ENCODE measurements around the gene OR2B3.
"Not testable (repeated sequence)": the region's sequence is repeated elsewhere in the genome, so short reads cannot be mapped to it uniquely, and the experiment has no call there.

Gene OR2B3, protein sequence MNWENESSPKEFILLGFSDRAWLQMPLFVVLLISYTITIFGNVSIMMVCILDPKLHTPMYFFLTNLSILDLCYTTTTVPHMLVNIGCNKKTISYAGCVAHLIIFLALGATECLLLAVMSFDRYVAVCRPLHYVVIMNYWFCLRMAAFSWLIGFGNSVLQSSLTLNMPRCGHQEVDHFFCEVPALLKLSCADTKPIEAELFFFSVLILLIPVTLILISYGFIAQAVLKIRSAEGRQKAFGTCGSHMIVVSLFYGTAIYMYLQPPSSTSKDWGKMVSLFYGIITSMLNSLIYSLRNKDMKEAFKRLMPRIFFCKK

DNA sequence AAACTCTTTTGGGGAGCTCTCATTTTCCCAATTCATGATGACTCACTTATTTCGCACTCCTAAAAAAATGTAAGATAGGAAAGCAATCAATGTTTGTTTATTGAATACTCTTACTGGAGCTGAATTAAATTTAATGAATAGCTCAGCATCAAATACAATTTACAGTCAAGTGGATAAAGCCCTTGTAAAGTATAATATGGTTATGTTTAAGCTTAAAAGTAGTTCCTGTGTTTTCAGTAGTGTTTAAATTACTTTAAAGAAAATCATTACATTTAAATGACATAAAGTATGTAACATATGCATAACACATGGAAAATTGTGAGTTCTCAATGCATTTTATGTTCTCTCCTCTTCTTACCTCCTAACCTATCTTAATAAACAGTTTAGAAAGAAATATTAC is at the start of gene OR2B3:
OR2B3 (minus strand) TSS at position 101 of the 400 bp plus-strand sequence; CDS start at position 36, 65 bp downstream.
- DNase-seq = no peak

DNA sequence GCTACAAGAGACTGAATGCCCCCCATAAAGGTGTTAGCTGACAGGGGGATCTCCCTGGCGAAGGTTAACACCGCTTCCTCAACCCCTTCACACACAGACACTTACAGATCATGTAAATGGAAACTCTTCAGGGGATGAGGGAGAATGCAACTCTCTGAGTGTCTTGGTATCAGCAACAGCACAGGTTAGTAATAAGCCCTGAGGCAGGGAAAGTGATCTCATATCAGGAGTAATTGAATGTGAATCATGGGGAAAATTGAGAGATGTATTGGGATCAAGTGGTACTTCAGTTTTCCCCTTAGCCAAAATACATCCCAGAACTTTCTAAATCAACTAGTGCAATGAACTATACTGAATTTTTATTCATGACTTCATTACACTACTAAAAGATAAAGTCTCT is 44.6 kb upstream of the OR2B3 start:
- no peak for DNase-seq

DNA sequence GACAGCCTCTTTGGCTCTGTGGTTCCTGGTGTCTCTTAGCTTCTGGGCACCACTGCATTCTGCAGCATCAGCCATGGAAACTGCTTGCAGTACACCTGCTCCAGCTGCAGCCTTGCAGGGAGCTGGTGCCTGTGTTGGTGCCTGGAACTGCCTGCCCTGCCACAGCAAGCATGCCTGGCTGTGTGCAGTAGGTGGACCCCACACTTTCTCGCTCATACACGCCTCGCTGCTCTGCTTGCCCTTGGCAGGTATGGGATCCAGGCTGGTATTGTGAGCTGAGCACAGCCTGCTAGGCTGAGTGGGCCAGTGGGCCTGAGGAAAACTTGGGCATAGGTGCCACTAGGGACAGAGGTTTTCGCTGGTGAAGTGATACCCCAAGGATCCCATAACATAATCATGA is 43.5 kb upstream of the OR2B3 start:
- DNase-seq = no peak

DNA sequence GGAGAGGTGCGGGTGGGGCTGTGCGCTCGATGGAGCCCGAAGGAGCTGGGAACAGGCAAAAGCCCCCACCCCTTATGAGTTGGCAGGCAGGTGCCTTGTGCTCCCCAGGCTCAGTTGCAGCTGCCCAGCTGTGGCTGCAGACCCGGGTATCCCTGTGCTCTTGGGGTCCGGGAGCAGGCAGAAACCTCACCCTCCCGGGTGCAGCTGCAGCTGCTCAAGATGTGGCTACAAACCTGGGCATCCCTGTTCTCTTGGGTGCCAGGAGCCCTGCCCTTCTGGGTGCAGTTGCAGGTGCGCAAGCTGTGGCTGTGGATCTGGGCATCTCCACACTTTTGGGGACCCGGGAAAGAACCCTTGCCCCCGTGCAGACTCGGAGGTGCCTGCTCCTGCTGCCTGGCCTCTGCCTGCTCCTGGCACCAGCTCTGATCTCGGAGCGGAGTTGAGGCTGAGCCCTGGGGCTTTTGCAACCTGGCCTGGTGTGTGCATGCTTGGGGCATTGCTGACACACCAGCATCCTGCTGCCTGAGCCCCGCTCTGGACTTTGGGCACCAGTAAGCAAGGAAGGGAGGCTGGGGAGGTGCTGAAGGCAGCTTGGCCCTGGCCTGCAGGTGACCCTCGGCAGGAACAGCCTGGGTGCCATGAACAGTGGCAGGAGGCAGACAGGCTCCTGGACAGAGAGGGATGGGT is 42.4 kb upstream of the OR2B3 start:
- no peak for DNase-seq

DNA sequence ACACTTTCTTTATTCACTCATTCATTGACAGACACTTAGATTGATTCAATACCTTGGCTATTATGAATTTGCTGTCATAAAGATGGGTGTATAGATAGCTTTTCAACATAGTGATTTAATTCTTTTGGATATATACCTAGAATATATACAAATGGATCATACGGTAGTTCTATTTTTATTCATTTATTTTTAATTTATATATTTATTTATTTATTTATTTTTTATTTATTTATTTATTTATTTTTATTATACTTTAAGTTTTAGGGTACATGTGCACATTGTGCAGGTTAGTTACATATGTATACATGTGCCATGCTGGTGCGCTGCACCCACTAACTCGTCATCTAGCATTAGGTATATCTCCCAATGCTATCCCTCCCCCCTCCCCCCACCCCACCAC is 27.9 kb upstream of the OR2B3 start:
- DNase-seq = not testable (repeated sequence)

DNA sequence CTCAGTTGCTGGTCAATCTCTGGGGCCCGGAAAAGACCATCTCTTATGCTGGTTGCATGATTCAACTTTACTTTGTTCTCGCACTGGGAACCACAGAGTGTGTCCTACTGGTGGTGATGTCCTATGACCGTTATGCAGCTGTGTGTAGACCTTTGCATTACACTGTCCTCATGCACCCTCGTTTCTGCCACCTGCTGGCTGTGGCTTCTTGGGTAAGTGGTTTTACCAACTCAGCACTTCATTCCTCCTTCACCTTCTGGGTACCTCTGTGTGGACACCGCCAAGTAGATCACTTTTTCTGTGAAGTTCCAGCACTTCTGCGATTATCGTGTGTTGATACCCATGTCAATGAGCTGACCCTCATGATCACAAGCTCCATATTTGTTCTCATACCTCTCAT is 25.0 kb upstream of the OR2B3 start:
- peak; percentile 2 for DNase-seq

DNA sequence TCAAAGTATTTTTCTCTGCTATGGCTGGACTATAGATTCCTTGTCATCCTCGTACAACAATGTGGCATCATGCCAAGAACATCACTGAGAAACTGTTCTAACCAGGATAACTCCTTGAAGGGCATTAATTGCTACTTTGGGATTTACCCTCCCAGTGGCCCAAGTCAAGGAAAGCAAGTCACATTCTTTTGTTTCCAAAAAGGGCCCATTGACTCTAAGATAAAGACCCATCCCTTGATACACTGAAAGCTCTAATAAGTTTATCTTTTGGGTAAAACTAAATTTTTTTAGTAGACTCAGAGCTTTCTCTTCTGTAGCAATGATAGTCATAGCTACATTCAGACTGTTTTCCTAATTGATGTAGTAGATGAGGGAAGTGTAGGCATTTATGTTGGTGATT is 20.6 kb upstream of the OR2B3 start, which contains the start of gene OR2J3:
OR2J3 (plus strand) TSS at position 301 of the 400 bp plus-strand sequence. CDS start 3,833 bp downstream, outside the sequence.
- DNase-seq = no peak

DNA sequence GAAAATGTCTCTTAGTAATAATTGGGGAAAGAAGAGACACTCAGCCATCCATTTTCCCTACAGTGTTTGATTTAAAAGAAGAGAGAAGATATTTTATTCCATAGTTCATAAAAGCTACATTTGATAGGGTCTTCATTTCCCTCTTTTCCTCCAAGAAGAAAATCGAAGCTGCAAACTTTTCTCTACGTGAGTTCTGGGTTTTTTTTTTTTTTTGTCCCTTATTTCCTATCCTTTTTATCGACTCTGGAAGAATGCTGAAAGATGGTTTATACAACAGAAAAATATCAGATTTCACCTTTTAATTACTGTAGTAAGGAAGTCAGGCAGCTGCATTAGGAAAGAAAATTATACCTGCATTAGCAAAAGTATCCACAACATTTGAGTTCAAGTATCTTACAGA is 12.1 kb upstream of the OR2B3 start, which contains the start of gene OR2J1:
OR2J1 (plus strand) TSS at position 301 of the 400 bp plus-strand sequence. CDS start 1,453 bp downstream, outside the sequence.
- no peak for DNase-seq

DNA sequence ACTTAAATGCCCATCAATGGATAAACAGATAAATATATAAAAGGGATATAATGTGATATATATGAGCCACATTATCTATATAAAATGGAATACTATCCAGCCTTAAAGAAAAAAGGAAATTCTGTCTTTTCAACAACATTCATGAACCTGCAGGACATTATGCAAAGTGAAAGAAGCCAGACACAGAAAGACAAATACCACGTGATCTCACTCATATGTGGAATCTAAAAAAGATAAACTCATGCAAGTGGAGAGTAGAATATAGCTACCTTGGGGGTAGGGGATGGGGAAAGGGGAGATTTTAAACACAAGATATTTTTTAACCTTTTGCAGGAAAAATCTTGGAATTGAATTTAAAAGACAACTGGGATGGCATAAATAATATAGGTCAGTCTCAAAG is 10.7 kb upstream of the OR2B3 start:
- DNase-seq = no peak

DNA sequence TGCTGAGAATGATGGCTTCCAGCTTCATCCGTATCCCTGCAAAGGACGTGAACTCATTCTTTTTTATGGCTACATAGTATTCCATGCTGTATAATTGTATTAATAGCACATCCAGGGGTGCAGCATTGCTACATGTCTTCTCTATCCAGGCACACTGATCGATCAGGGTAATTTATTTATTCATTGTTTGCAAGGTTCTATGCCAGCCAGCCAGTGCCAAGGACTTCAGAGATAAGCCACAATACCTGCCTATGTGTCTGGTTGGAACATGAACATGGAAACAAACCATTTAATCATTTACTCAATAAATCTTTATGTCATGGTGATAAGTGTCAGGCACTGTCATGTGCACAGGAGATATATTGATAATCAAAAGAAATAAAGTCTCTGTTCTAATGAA is 5.8 kb upstream of the OR2B3 start:
- no peak for DNase-seq

DNA sequence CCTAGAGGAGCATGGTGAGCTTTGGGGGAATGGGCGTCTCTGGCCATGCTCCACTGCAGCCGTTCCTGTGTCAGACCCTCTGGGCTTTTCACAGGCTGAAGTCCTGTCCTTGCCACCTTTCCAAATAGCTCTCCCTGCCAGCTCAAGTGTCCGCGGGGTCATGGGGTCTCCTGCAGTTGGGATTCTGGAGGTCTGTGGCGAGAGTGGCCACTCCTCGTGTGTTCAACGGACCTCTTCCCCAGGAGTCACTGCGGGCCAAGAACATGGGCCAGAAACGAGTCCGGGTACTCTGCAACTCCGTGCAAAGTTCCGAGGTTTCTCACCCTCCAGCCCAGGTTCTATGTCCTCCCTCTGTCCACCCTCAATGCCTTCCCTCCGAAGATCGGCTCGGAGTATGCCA is 4.7 kb downstream of the OR2B3 start:
- no peak for DNase-seq

DNA sequence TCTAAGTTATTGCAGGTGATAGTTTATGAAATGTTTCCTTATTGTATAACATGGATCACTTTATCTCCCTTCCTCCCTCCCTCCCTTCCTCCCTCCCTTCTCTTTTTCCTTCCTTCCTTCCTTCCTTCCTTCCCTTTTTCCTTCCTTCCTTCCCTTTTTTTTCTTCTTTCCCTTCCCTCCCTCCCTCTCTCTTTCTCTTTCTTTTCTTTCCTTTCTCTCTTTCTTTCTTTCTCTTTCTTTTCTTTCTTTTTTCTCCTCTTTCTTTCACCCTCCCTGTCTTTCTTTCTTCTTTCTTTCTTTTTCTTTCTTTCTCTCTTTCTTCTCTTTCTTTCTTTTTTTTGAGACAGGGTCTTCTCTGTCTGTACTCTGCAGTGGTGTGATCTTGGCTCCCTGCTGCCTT is 5.8 kb downstream of the OR2B3 start:
- DNase-seq = no peak

DNA sequence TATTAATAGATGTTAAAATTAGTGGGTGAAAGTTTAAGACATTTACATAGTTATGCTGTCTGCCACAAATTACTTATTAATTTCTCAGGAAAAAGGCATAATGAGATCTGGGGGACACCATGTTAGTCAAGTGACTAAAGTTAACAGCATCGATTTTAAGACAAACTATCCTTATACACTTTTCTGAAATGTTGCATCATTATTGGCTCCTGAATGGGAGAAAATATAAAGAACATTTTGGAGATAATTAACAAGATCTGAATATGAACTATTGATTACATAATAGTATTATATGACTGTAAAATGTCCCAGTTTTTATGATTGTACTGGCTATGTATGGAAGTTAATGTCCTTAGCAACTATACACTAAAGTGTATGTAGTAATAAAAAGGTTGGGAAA is 7.9 kb downstream of the OR2B3 start:
- DNase-seq = no peak

DNA sequence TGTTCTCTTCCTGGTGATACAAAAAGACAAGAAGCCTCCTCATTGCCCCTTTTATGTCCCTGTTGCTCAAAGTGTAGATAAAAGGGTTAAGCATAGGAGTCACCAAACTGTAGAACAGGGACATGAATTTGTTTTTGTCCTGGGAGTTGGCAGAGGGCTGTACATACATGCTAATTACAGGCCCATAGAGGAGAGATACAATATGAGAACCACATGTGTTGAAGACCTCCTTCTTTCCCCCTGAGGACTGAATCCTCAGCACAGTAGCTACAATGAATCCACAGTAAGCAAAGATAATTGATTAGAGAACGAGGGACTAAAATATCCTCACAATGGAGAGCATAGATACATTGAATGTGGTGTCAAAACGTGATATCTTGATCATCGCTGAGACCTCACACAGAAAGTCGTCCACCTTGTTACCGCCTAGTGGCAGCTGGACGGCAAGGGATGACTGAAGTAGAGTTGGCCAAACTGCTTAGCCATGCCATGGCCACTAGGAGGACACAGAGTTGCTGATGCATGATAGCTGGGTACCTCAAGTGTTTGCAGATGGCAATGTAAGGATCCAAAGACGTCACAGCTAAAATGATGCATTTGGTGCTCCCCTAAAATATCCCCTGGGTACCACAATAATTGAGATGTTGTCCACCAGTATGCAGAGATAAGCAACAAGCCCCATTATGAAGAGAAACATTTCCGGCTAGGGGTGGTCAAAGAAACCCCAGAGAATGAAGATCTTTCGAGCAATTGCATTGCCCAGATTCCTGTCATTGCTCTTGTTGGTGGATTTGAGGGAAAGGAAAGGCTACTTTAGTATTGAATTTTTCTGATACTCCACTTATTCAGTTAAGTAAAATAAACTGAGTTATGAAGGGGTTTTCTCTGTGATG is 15.0 kb downstream of the OR2B3 start:
- no peak for DNase-seq

DNA sequence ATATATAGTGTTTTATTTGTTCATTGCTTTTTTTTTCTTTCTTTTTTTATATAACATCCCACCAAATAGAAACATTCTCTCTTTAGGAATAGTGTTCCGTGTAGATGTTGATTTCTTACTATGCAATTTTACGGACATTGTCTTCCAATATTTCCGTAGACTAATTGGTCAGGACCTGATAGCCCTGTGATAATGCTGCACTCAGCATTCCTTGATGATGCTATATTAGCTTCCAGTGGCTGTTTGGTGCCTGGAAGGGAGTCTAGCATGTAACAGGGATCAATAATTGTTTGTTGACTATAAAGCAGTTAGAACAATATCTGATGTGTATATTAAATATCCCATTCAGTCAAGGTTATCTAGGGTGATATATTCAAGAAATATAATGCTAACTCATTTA is 35.4 kb downstream of the OR2B3 start:
- no peak for DNase-seq

DNA sequence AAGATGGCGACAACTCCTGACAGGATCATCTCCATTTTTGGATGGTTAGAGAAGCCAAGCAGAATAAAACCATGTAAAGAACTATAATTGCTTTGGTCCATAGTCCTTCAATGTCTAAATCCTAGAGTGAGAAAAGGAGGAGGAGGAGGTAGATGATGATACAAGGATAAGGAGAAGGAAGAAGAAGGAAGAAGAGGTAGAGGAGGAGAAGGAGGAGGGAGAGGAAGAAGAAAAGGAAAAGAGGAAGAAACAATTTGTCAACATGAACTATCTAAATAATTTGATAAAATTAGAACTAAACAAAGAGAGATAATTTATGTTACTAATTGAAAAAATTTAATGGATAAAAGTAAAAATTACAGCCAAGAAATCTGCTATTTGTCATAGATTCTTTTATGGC is 42.0 kb downstream of the OR2B3 start, which contains the start of gene OR2W1:
OR2W1 (minus strand) TSS at position 101 of the 400 bp plus-strand sequence; CDS start at position 101, 0 bp downstream.
- DNase-seq = no peak
